Epithelial cell of proximal tubule (primary cell): ENCODE measurements around the gene FBXW11. TPM values are rescaled to one million over a fixed set of nuclear protein-coding genes. Genes with fewer than 3 reads are reported as not detected.

ENCODE experiments used
- DNase-seq: peaks from one replicate; pipeline ENCODE4 v3.0.0-alpha.2; 2011; ENCODE audit warnings: low read depth
- H3K4me3 ChIP-seq: 2 replicates; pipeline ENCODE4 v1.5.1; 2011; ENCODE audit warnings: low read depth, mild to moderate bottlenecking, low read length
- CTCF ChIP-seq: conservative IDR thresholded peaks from 2 replicates; pipeline ENCODE4 v1.5.1; 2012; ENCODE audit warnings: low read depth, mild to moderate bottlenecking, low read length
- total RNA-seq: library from RNA; depleted of rRNA; stranded (reverse); fragments of >200 nt; gene quantifications from 2 replicates; pipeline ENCODE4 v1.2.3, GENCODE V29; 2015

The FBXW11 gene
- total RNA-seq, 1 donor from 2014 or later, result 42.8 TPM

GRCh38 chr5:171999877-172000276, 6.6 kb downstream of the FBXW11 start:
- no peak overlapping the region for H3K4me3 ChIP-seq
- TF ChIP-seq CTCF, result no peak
- DNase-seq, result no peak

- DNase-seq, result no peak
- no peak for TF ChIP-seq CTCF
- H3K4me3 ChIP-seq, result no peak overlapping the region
Observed at GRCh38 chr5:171999100-171999499, 7.3 kb downstream of the FBXW11 start.

GRCh38 chr5:171997011-171997410, 9.4 kb downstream of the FBXW11 start:
- no peak for DNase-seq
- peak overlapping the region; percentile 31 for H3K4me3 ChIP-seq
- TF ChIP-seq CTCF, result no peak

- no peak for TF ChIP-seq CTCF
- DNase-seq, result no peak
- no peak overlapping the region for H3K4me3 ChIP-seq
Observed at GRCh38 chr5:171992813-171993212, 13.6 kb downstream of the FBXW11 start.

- DNase-seq, result no peak
- no peak for TF ChIP-seq CTCF
Observed at GRCh38 chr5:171992305-171992704, 14.1 kb downstream of the FBXW11 start.

GRCh38 chr5:171990713-171991015, 15.8 kb downstream of the FBXW11 start:
- DNase-seq, result no peak
- TF ChIP-seq CTCF, result no peak

More at GRCh38 chr5:171992305-171992704, 14.1 kb downstream of the FBXW11 start:
- no peak overlapping the region for H3K4me3 ChIP-seq

GRCh38 chr5:171989946-171990712, 16.3 kb downstream of the FBXW11 start:
- no peak overlapping the region for H3K4me3 ChIP-seq
- no peak for DNase-seq
- TF ChIP-seq CTCF, result no peak

More at GRCh38 chr5:171990713-171991015, 15.8 kb downstream of the FBXW11 start:
- H3K4me3 ChIP-seq, result no peak overlapping the region
